ENCODE results near the gene PRELID1. TPM values are rescaled to one million over a fixed set of nuclear protein-coding genes. Genes with fewer than 3 reads are reported as not detected.

PRELID1 gene
- polyA plus RNA-seq, 2 donors = 120 to 135 TPM

GRCh38 chr5:177270653-177271052, 32.9 kb upstream of the PRELID1 start:
- H3K9me3 ChIP-seq (ENCODE audit: control insufficient read depth in 2 of 2, insufficient read depth in 1 of 2, low read depth in 1 of 2, low read length in 1 of 2) = no peaks in the 10 kb centered on the region
- no peaks in the 10 kb centered on the region for H3K4me1 ChIP-seq (ENCODE audit: control insufficient read depth in 2 of 2, insufficient read depth in 2 of 2, low read length in 1 of 2)
- H3K4me3 ChIP-seq (ENCODE audit: low read depth in 1 of 2, low read length in 2 of 2) = no peak overlapping the region
- no peaks in the 10 kb centered on the region for H3K27me3 ChIP-seq (ENCODE audit: control insufficient read depth in 1 of 2, insufficient read depth in 2 of 2, low read length in 2 of 2)
- H3K27ac ChIP-seq (ENCODE audit: low read depth in 2 of 2, low read length in 1 of 2) = no peak overlapping the region
- WGBS, 2 donors = 80 to 86% methylated on average over 3 of the region's 3 CpGs
- H3K36me3 ChIP-seq (ENCODE audit: control insufficient read depth in 2 of 2, insufficient read depth in 2 of 2, low read length in 1 of 2) = peaks cover 7 to 10% of the 10 kb centered on the region in 2 donors

- H3K9me3 ChIP-seq (ENCODE audit: control insufficient read depth in 2 of 2, insufficient read depth in 1 of 2, low read depth in 1 of 2, low read length in 1 of 2) = no peaks in the 10 kb centered on the region
- 84 to 92% methylated on average over 4 of the region's 4 CpGs for WGBS, 2 donors
- no peak overlapping the region for H3K27ac ChIP-seq (ENCODE audit: low read depth in 2 of 2, low read length in 1 of 2)
- peaks cover 8 to 9% of the 10 kb centered on the region in 2 donors for H3K36me3 ChIP-seq (ENCODE audit: control insufficient read depth in 2 of 2, insufficient read depth in 2 of 2, low read length in 1 of 2)
- H3K4me3 ChIP-seq (ENCODE audit: low read depth in 1 of 2, low read length in 2 of 2) = no peak overlapping the region
- H3K4me1 ChIP-seq (ENCODE audit: control insufficient read depth in 2 of 2, insufficient read depth in 2 of 2, low read length in 1 of 2) = no peaks in the 10 kb centered on the region
- no peaks in the 10 kb centered on the region for H3K27me3 ChIP-seq (ENCODE audit: control insufficient read depth in 1 of 2, insufficient read depth in 2 of 2, low read length in 2 of 2)
Observed at GRCh38 chr5:177271113-177271512, 32.5 kb upstream of the PRELID1 start.

- WGBS, 2 donors = 94 to 97% methylated on average over 6 of the region's 6 CpGs
- Histone ChIP-seq H3K27ac (ENCODE audit: low read depth in 2 of 2, low read length in 1 of 2) (no peak overlapping the region), H3K27me3 (ENCODE audit: control insufficient read depth in 1 of 2, insufficient read depth in 2 of 2, low read length in 2 of 2) (no peaks in the 10 kb centered on the region), H3K36me3 (ENCODE audit: control insufficient read depth in 2 of 2, insufficient read depth in 2 of 2, low read length in 1 of 2) (peaks cover 10 to 12% of the 10 kb centered on the region in 2 donors), H3K4me3 (ENCODE audit: low read depth in 1 of 2, low read length in 2 of 2) (no peak overlapping the region), H3K4me1 (ENCODE audit: control insufficient read depth in 2 of 2, insufficient read depth in 2 of 2, low read length in 1 of 2) (no peaks in the 10 kb centered on the region), H3K9me3 (ENCODE audit: control insufficient read depth in 2 of 2, insufficient read depth in 1 of 2, low read depth in 1 of 2, low read length in 1 of 2) (no peaks in the 10 kb centered on the region)
Observed at GRCh38 chr5:177275883-177276282, 27.7 kb upstream of the PRELID1 start.

- Histone ChIP-seq H3K4me1 (ENCODE audit: control insufficient read depth in 2 of 2, insufficient read depth in 2 of 2, low read length in 1 of 2) (no peaks in the 10 kb centered on the region), H3K27me3 (ENCODE audit: control insufficient read depth in 1 of 2, insufficient read depth in 2 of 2, low read length in 2 of 2) (no peaks in the 10 kb centered on the region), H3K27ac (ENCODE audit: low read depth in 2 of 2, low read length in 1 of 2) (no peak overlapping the region), H3K4me3 (ENCODE audit: low read depth in 1 of 2, low read length in 2 of 2) (no peak overlapping the region), H3K36me3 (ENCODE audit: control insufficient read depth in 2 of 2, insufficient read depth in 2 of 2, low read length in 1 of 2) (peaks cover 5 to 15% of the 10 kb centered on the region in 2 donors), H3K9me3 (ENCODE audit: control insufficient read depth in 2 of 2, insufficient read depth in 1 of 2, low read depth in 1 of 2, low read length in 1 of 2) (no peaks in the 10 kb centered on the region)
- 53 to 61% methylated on average over 1 of the region's 1 CpG for WGBS, 2 donors
Observed at GRCh38 chr5:177276886-177277285, 26.7 kb upstream of the PRELID1 start.

GRCh38 chr5:177288191-177288590, 15.4 kb upstream of the PRELID1 start:
- H3K36me3 ChIP-seq (ENCODE audit: control insufficient read depth in 2 of 2, insufficient read depth in 2 of 2, low read length in 1 of 2) = peaks cover 12 to 22% of the 10 kb centered on the region in 2 donors
- H3K27ac ChIP-seq (ENCODE audit: low read depth in 2 of 2, low read length in 1 of 2) = no peak overlapping the region
- 76 to 94% methylated on average over 2 of the region's 2 CpGs for WGBS, 2 donors
- no peak overlapping the region for H3K4me3 ChIP-seq (ENCODE audit: low read depth in 1 of 2, low read length in 2 of 2)
- no peaks in the 10 kb centered on the region for H3K4me1 ChIP-seq (ENCODE audit: control insufficient read depth in 2 of 2, insufficient read depth in 2 of 2, low read length in 1 of 2)
- no peaks in the 10 kb centered on the region for H3K9me3 ChIP-seq (ENCODE audit: control insufficient read depth in 2 of 2, insufficient read depth in 1 of 2, low read depth in 1 of 2, low read length in 1 of 2)
- no peaks in the 10 kb centered on the region for H3K27me3 ChIP-seq (ENCODE audit: control insufficient read depth in 1 of 2, insufficient read depth in 2 of 2, low read length in 2 of 2)

- no peak overlapping the region for H3K27ac ChIP-seq (ENCODE audit: low read depth in 2 of 2, low read length in 1 of 2)
- H3K4me3 ChIP-seq (ENCODE audit: low read depth in 1 of 2, low read length in 2 of 2) = no peak overlapping the region
- no peaks in the 10 kb centered on the region for H3K4me1 ChIP-seq (ENCODE audit: control insufficient read depth in 2 of 2, insufficient read depth in 2 of 2, low read length in 1 of 2)
- no peaks in the 10 kb centered on the region for H3K9me3 ChIP-seq (ENCODE audit: control insufficient read depth in 2 of 2, insufficient read depth in 1 of 2, low read depth in 1 of 2, low read length in 1 of 2)
- H3K27me3 ChIP-seq (ENCODE audit: control insufficient read depth in 1 of 2, insufficient read depth in 2 of 2, low read length in 2 of 2) = no peaks in the 10 kb centered on the region
- peaks cover 19 to 38% of the 10 kb centered on the region in 2 donors for H3K36me3 ChIP-seq (ENCODE audit: control insufficient read depth in 2 of 2, insufficient read depth in 2 of 2, low read length in 1 of 2)
- WGBS, 2 donors = 93 to 94% methylated on average over 12 of the region's 12 CpGs
Observed at GRCh38 chr5:177290816-177291596, 12.6 kb upstream of the PRELID1 start.

- no peak overlapping the region for H3K4me3 ChIP-seq (ENCODE audit: low read depth in 1 of 2, low read length in 2 of 2)
- H3K27ac ChIP-seq (ENCODE audit: low read depth in 2 of 2, low read length in 1 of 2) = no peak overlapping the region
- no peaks in the 10 kb centered on the region for H3K9me3 ChIP-seq (ENCODE audit: control insufficient read depth in 2 of 2, insufficient read depth in 1 of 2, low read depth in 1 of 2, low read length in 1 of 2)
- H3K36me3 ChIP-seq (ENCODE audit: control insufficient read depth in 2 of 2, insufficient read depth in 2 of 2, low read length in 1 of 2) = peaks cover 19 to 37% of the 10 kb centered on the region in 2 donors
- no peaks in the 10 kb centered on the region for H3K27me3 ChIP-seq (ENCODE audit: control insufficient read depth in 1 of 2, insufficient read depth in 2 of 2, low read length in 2 of 2)
- H3K4me1 ChIP-seq (ENCODE audit: control insufficient read depth in 2 of 2, insufficient read depth in 2 of 2, low read length in 1 of 2) = no peaks in the 10 kb centered on the region
- 95 to 98% methylated on average over 7 of the region's 7 CpGs for WGBS, 2 donors
Observed at GRCh38 chr5:177291735-177292134, 11.9 kb upstream of the PRELID1 start.

- H3K36me3 ChIP-seq (ENCODE audit: control insufficient read depth in 2 of 2, insufficient read depth in 2 of 2, low read length in 1 of 2) = peaks cover 19 to 33% of the 10 kb centered on the region in 2 donors
- whole genome bisulfite sequencing, 2 donors = 94 to 97% methylated on average over 12 of the region's 12 CpGs
- no peak overlapping the region for H3K4me3 ChIP-seq (ENCODE audit: low read depth in 1 of 2, low read length in 2 of 2)
- no peaks in the 10 kb centered on the region for H3K9me3 ChIP-seq (ENCODE audit: control insufficient read depth in 2 of 2, insufficient read depth in 1 of 2, low read depth in 1 of 2, low read length in 1 of 2)
- H3K27ac ChIP-seq (ENCODE audit: low read depth in 2 of 2, low read length in 1 of 2) = no peak overlapping the region
- no peaks in the 10 kb centered on the region for H3K4me1 ChIP-seq (ENCODE audit: control insufficient read depth in 2 of 2, insufficient read depth in 2 of 2, low read length in 1 of 2)
- H3K27me3 ChIP-seq (ENCODE audit: control insufficient read depth in 1 of 2, insufficient read depth in 2 of 2, low read length in 2 of 2) = no peaks in the 10 kb centered on the region
Observed at GRCh38 chr5:177293819-177294581, 9.6 kb upstream of the PRELID1 start.

GRCh38 chr5:177294632-177295031, 9.0 kb upstream of the PRELID1 start:
- Histone ChIP-seq H3K36me3 (ENCODE audit: control insufficient read depth in 2 of 2, insufficient read depth in 2 of 2, low read length in 1 of 2) (peaks cover 19 to 33% of the 10 kb centered on the region in 2 donors), H3K9me3 (ENCODE audit: control insufficient read depth in 2 of 2, insufficient read depth in 1 of 2, low read depth in 1 of 2, low read length in 1 of 2) (no peaks in the 10 kb centered on the region), H3K27ac (ENCODE audit: low read depth in 2 of 2, low read length in 1 of 2) (no peak overlapping the region), H3K27me3 (ENCODE audit: control insufficient read depth in 1 of 2, insufficient read depth in 2 of 2, low read length in 2 of 2) (no peaks in the 10 kb centered on the region), H3K4me3 (ENCODE audit: low read depth in 1 of 2, low read length in 2 of 2) (no peak overlapping the region), H3K4me1 (ENCODE audit: control insufficient read depth in 2 of 2, insufficient read depth in 2 of 2, low read length in 1 of 2) (peaks cover 0 to 1% of the 10 kb centered on the region in 2 donors)
- 88 to 95% methylated on average over 3 of the region's 3 CpGs for WGBS, 2 donors
